Suppressor macrophage treated with lipopolysaccharide for 4 hours (primary cell): ENCODE results near the gene RHOT2.
"Not testable (repeated sequence)": the region's sequence is repeated elsewhere in the genome, so short reads cannot be mapped to it uniquely, and the experiment has no call there.

Experiments
- DNase-seq: peaks from one replicate; pipeline ENCODE4 v3.0.0-alpha.2; 2020

Gene RHOT2

DNA sequence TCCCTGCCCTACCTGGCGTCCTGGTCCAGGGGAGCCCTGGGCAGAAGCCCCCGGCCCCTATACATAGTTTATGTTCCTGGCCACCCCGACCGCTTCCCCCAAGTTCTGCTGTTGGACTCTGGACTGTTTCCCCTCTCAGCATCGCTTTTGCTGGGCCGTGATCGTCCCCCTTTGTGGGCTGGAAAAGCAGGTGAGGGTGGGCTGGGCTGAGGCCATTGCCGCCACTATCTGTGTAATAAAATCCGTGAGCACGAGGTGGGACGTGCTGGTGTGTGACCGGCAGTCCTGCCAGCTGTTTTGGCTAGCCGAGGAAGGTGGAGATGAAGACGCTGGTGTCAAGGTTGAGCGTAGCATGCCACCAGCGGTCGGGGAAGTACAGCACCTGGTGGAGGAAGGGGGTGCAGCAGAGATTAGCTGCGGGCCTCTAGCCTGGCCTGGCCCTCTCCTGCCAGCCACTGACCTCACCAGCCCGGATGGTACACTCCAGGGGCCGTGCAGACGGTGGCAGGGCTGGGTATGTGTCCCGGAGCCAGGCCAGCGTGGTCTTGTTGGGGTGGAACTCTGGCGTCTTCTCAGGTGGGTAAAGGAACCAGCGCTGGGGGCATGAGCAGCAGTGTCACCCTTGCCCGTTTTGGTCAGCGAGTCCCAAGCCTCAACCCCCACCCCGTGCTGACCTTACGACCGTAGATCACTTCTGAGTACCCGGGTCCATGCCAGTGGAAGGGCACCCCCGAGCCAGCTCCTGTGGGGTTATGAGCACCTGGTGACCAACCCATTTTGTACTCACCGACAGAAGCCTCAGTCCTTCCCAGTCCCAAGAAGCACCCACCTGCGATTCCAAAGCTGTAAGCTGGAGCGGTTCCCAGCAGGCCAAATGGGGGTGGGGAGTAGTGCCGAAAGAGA lies 14.8 kb downstream of the RHOT2 start:
- no peak for DNase-seq

DNA sequence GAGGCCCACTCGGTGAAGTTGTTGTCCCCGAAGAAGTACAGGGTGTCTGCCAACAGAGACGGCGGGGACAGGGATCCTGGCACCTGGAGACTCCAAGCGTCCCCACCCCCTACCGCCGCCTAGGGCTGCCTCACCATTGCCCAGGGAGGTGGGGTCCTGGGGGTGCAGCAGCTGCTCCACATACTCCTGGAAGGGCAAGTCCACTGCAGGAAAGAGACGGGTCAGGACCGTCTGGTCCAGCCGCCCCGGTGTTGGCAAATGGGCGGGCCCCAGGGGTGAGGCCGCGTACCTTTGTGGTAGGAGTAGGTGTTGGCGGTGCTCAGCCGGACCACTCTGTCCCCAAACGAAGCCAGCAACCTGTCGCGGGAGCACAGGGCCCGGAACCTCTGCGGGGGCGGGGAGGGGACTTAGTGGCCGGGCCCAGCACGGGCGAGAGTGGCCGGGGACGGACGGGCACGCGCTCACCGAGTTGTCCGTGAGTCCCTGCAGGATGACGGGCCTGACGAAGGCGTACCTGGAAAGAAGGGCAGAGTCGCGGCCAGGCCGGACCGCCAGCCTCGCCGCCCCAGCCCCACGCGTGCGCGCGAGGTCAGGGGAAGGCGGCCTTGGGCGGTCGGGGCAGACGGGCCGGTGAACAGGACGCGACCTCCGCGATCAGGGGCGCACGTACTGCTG lies 15.6 kb downstream of the RHOT2 start:
- no peak for DNase-seq

GRCh38 chr16:684071-684794 lies 16.3 kb downstream of the RHOT2 start, which contains the start of gene JMJD8:
Gene JMJD8 (minus strand): TSS chr16:684334. CDS start chr16:684319, 15 bp downstream.
- DNase-seq = peak; percentile 98

DNA sequence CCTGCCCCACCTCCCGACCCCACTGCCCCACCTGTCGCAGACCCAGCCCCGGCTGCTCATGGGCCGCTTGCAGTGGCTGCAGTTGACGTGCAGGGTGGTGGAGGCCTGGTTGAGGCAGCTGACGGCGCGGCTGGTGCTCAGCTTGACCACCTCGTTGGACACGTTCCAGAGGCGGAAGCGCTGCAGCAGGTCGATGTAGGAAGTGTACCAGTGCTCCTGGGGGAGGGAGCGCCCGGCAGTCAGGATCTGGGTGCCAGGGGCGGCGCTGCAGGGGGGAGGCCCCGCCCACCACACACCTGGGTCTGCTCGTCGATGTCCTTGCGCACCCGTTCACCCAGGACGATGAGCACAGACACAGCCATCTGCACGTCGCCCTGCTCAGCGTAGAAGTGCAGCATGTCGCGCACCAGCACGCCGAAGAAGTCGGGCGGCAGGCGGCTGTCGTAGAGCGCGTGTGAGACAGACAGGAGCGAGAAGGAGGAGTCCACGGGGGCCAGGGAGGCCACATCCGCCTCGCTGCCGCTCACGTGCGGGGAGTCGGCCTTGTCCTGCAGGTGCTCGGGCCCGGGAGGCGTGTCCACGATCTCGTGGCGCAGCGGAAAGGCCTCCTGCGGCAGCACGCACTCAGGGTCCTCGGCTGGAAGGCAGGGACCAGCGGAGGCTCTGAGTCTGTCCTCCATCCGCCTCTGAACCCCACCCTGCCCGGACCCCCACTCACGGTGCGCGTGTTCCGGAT lies 17.2 kb downstream of the RHOT2 start:
- DNase-seq = no peak

- peak; percentile 43 for DNase-seq
These were observed 18.0 kb downstream of the RHOT2 start for GRCh38 chr16:685967-686366.

GRCh38 chr16:686459-687260 lies 18.7 kb downstream of the RHOT2 start:
- DNase-seq = no peak

GRCh38 chr16:687499-687898 lies 19.6 kb downstream of the RHOT2 start:
- DNase-seq = no peak

DNA sequence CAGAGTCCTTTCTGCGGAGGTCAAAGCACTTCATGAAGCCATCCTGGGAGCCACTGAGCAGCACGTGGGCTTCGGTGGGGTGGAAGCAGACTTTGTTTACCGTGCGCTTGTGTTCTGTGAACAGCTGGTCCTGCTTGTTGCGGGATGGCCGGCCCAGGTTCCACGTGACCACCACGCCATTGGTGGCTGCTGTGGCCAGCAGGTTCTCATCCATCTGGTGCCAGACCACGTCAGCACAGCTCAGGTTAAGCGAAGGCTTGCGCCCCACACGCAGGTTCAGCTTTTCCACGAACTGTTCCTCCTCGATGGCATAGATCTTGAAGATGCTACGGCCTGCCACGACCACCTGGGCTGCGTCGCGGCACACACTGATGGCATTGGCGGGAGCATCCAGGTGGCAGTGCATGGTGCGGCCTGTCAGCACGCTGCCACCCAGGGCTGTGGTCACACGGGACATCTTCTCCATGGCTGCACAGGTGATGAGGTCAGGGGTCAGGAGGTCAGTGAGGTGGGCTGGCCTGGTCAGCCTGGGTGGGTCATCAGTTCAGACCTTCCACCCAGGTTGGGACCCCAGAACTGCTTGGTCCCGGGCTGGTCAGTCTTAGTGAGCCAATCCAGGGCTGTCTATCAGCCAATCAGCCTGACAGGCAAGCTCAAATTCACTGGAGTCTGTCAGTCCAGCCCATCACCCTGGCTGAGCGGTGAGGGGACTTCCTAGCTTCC lies 21.4 kb downstream of the RHOT2 start:
- no peak for DNase-seq

GRCh38 chr16:691242-691641 lies 23.3 kb downstream of the RHOT2 start:
- DNase-seq = not testable (repeated sequence)

DNA sequence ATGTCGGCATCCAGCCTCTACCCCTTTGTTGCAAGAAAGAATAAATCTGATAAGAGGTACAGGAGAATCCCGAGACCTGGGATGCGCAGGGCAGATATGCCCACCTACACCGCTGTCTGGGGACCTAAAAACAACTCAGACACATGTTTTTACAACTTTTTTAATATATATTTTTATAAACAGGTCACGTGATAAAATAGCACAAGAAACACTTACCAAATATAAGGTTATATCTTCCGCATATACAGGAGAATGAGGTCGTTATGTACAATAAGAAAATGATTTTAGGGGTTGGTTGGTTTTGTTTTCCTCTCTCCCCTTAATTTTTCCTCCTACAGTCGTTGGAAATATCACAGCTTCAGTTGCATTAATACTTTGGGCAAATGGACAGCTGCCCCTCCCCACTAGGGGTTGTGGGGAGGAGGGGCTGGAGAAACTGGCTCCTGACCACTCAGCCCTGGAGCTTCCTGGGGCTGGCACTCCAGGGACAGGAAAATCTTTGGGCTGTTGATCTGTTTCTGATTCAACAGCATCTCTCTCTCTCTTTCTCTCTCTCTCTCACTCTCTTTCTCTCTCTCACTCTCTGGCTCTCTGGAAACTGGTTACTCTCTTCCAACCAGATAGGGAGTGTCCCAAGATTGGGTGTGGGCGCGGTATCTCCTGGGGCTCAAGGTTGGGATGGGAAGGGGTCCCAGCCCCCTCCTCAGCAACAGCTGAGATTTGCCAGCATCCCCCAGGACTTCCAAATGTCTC lies 24.6 kb downstream of the RHOT2 start:
- no peak for DNase-seq

DNA sequence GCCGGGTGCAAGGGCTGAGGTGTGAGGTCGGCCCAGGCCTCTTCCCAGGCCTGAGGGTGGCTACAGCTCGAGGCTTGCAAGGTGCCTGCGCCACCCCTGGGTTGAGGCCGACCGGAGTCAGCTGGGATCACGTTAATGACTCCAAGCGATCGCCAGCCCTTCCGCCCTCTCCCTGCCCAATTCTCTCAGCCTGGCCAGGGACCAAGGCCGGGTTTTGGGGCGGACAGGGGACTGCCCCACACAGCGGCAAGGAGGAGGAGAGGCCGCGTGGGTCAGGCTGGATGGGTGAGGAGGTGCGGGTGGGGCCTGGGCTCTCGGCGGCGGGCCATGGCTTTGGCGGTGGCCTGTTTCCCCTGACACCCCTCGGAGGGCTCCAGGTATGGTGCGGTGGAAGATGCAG lies 25.4 kb downstream of the RHOT2 start:
- no peak for DNase-seq

DNA sequence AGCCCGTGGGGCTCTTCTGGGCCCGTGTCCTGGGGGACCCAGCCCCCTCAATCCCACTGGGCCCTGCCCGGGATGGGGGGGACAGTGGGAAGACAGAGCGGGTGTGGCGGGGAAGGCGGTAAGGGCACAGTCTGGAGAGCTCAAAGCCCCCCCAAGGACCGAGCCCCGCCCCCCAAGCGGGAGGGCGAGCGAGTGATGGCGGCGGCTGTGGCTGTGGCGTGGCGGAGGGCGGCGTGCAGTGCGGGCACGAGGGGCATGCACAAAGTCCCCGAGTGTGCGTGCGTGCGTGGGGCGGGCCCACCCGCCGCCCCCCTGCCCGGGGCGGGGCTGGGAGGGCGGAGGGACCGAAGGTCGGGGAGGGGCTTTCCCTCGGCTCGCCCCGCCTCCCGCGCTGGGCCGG lies 25.8 kb downstream of the RHOT2 start:
- no peak for DNase-seq

DNA sequence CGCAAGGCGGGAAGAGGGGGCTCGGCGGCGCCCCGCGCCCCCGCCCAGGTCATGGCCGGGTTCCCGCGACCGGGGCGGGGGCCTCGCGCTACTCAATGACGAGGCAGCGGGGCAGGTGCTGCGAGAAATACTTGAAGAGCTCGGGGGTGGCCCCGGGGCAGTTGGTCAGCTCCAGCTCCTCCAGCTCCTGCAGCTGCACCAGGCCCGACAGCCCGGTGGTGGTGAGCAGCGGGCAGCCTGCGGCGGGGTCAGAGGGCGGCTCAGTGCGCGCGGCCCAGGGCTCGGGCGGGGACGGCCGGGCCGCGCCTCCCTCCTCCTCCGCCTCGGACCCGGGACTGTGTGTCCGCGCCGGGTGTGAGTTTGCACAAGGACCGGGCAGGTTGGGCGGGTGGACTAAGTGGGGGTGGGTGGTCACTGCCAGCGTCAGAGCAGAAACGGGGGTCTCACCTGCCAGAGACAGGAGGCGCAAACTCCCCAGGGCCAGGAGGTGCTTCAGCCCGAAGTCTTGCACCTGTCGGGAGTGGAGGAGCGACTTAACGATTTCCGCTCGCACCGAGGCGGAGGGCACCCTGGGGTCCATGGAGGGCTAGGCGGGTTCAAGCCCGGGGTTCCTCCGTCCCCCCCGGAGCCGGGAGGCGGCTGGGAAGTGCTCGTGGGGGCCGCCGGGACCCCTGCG lies 26.4 kb downstream of the RHOT2 start:
- DNase-seq = no peak

GRCh38 chr16:694863-695354 lies 27.0 kb downstream of the RHOT2 start:
- no peak for DNase-seq

DNA sequence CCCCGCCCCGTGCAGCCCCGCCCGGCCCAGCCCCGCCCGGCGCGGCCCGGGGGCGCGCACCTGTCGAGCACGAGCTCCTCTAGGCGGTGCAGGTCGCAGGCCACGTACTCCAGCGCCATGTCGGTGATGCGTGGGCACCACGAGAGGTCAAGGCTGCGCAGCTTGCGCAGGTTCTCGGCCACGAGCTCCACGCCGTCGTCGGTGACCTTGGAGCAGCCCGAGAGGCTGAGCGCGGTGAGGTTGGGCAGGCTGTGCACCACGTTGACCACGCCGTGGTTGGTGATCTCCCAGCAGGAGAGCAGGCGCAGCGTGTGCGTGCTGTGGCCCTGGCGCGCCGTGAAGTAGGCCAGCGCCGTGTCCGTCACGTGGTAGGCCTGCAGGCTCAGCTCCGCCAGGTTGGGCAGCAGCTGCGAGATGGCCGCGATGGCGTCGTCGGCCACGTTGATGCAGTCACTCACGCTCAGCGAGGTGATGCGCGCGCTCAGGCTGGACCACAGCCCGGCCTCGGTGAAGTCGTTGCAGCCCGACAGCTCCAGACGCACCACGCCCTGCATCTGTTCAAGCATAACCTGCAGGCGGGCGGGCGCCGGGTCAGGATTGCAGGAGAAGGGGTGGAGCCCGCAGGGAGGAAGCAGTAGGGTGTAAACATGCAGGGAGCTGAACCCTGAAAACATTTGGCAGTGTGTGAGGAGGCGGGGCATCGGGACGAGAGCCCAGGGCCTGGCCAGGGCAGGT lies 27.6 kb downstream of the RHOT2 start:
- no peak for DNase-seq

DNA sequence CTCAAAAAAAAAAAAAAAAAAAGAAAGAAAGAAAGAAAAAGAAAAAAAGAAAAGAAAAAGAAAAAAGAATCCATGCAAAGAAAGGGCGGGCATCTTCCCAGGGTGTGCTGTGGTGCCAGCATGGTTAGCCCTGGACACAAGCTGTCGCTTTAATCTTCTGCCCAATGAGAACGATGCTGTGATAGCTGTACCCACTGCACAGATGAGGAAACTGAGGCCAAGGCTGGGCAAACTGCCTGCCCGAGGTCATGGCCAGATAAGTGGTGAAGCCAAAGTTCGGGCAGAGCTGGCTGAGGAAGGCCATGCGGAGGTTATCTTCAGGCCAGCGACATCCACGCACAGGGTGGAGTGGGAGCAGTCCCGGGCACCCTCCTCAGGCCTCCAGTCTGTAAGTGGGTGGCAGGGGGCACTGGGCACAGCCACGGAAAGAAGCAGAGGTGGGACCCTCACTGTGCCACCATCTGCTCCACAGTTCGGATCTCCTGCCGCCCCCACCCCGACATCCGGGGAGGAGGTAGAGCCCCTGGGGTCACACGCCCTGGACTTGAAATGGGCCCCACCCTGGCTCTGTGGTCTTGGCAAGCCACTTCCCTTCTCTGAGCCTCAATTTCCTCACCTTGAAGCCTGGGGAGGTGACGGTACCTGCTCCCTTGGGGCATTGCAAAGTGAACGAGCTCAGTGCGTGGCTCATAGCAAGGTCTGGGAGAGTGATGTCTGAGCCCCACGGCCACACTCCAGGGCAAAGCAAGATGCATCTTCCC lies 31.2 kb downstream of the RHOT2 start:
- DNase-seq = no peak

GRCh38 chr16:700684-701584 lies 33.0 kb downstream of the RHOT2 start:
- peak; percentile 29 for DNase-seq
